Left lobe of liver (tissue), 2 donors: ENCODE measurements around the gene SHROOM3. TPM values are rescaled to one million over a fixed set of nuclear protein-coding genes. Genes with fewer than 3 reads are reported as not detected.

Experiments used
- ATAC-seq: fragments of 200-7000 bp; cut with Tn5 transposase; one replicate; pipeline ENCODE4 v1.9.1; 2020; ENCODE audit warnings: mild to moderate bottlenecking, moderate library complexity
- DNase-seq: peaks from one replicate; pipeline ENCODE4 v3.0.0-alpha.2; 2020; ENCODE audit warnings: low spot score
- total RNA-seq: library from RNA; stranded (reverse); gene quantifications from one replicate; pipeline ENCODE4 v1.2.1, GENCODE V29; 2021
- donor health status: DM: no; HTN: no; CAD: no; lungs with moderate emphysema.
- donor health status: DM: no; HTN: yes; CAD: no.

SHROOM3 gene
- total RNA-seq, 1 donor from 2014 or later: 39.9 TPM

GRCh38 chr4:76535603-76536372 lies 100.8 kb downstream of the SHROOM3 start:
- ATAC-seq: peak; percentile 47
- DNase-seq: no peak

DNA sequence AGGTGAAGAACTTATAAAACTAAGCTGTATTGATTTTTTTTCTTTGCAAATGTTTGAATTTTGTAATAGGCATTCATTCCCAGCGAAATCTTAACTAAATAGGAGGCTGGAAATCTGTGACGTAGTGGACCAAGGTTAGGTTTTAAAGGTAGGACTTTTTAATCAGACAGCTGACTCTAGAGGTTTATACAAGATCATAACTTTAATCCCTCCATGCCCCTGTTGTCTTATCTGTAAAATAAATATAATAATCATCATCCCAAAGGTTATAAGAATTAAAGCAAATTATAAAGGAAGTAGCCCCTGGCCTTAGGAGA lies 101.3 kb downstream of the SHROOM3 start:
- peak; percentile 74 for ATAC-seq

DNA sequence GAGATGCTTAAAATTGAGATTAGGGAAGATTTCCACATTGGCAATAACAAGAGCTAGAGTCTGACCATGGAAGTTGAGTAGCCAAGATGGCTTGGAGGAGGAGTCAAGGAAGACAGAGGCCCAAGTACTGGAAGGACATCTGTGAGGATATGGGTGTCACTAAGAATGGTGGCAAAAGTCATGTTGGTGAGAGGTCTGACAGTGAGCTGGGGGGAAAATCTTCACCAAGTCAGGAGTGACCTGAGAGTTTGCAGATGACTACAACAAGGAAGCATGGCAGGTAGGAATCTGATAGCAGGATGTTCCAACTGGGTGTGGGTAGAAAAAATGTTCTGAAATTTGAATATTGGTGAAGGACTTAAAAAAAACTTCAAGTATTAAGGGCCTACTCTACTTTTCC lies 103.3 kb downstream of the SHROOM3 start:
- no peak for DNase-seq
- no peak for ATAC-seq

More for the DNA sequence above, 101.3 kb downstream of the SHROOM3 start:
- no peak for DNase-seq

- ATAC-seq: no peak
Observed at GRCh38 chr4:76539979-76540378, 105.0 kb downstream of the SHROOM3 start.

GRCh38 chr4:76540486-76540885 lies 105.5 kb downstream of the SHROOM3 start:
- DNase-seq: no peak
- ATAC-seq: no peak

More at GRCh38 chr4:76539979-76540378, 105.0 kb downstream of the SHROOM3 start:
- no peak for DNase-seq

- ATAC-seq (no peak), DNase-seq (no peak)
Observed at GRCh38 chr4:76543378-76543777, 108.3 kb downstream of the SHROOM3 start.

GRCh38 chr4:76544725-76545124 lies 109.7 kb downstream of the SHROOM3 start:
- ATAC-seq (no peak), DNase-seq (no peak)

GRCh38 chr4:76545226-76545884 lies 110.3 kb downstream of the SHROOM3 start:
- DNase-seq (no peak), ATAC-seq (no peak)

DNA sequence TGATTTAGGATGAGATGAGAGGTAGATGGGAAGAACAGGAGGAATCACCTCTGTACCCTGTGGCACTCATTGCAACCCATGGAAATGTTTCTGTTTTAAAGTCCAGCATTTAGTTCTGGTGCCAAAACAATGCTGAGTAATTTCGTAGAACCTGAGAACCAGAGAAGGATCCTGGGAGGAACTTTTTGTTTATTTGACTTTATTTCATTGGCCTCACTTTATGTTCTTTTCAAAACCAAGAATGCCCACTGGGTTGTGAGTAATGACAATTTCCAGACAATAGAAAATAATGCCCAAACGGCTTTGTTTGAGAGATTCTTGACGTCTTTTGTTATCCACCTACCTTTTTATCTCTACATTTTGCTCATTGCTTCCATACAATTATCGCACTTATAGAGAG lies 111.3 kb downstream of the SHROOM3 start:
- ATAC-seq (peak; percentile 57), DNase-seq (no peak)

GRCh38 chr4:76546759-76547742 lies 112.0 kb downstream of the SHROOM3 start:
- DNase-seq (no peak), ATAC-seq (peak; percentile 49)

- ATAC-seq (no peak), DNase-seq (no peak)
Observed at GRCh38 chr4:76548704-76549103, 113.7 kb downstream of the SHROOM3 start.

GRCh38 chr4:76549765-76550164 lies 114.7 kb downstream of the SHROOM3 start:
- ATAC-seq: peak; percentile 59
- DNase-seq: no peak

DNA sequence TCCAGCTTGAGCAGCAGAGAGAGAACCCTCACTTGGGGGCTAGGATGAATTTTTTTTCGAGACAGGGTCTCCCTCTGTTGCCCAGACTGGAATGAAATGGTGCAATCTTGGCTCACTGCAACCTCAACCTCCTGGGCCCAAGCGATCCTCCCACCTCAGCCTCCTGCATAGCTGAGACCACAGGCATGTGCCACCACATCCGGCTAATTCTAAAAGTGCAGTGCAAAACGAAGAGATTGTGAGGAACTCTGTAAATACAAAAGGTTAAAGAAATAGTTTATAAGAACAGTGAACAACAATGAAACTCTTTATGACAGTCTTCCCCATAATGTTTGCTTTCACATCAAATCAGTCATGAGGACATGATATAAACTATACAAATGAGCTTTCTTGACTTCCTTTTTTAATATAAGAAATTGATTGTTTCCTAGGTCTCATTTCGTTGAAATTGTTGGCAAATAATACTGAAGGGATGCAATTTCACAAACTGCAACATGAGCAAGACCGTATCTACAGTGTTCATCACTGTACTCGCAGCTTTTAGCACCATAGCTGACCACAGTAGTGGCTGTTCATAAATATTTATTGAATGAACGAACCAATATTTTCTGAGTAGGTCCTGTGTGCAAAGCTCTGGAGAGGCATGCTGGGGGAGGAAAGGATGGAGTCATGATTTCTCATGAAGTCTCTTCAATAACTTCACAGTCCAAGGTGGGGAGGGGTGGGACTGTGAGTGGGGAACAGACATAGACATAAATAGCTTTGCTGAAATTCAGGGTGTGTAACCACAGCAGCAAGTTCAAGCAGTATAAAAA lies 116.1 kb downstream of the SHROOM3 start:
- ATAC-seq (no peak), DNase-seq (no peak)

DNA sequence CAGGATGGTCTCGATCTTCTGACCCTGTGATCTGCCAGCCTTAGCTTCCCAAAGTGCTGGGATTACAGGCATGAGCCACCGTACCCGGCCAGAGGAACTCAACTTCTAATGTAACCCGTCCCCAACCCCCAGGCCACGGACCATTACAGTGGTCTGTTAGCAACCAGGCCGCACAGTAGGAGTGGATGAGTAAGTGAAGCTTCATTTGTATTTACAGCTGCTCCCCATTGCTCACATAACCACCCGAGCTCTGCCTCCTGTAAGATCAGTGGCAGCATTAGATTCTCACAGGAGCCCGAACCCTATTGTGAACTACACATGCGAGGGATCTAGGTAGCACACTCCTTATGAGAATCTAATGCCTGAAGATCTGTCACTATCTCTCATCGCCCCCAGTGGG lies 119.6 kb downstream of the SHROOM3 start:
- no peak for DNase-seq
- ATAC-seq: no peak

DNA sequence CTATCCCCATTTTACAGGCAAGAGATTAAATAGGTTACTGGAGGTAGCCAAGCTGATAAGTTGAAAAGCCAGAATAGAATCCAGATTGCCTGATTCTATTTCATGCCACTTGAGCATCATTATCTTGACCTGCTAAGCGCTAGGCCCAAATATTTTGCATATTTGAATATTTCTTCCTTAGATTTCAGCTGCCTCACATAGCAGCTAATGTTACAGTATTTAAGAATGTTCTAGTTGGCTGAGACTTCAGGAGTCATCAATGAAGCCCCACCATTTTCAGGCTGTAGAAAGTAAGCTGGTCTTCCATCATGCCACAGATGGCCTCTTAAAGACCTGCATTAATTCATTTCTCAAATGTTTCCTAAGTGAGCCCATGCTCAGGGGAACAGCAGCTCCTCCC lies 121.4 kb downstream of the SHROOM3 start:
- DNase-seq (no peak), ATAC-seq (no peak)

- no peak for DNase-seq
- no peak for ATAC-seq
Observed at GRCh38 chr4:76558396-76559235, 123.6 kb downstream of the SHROOM3 start.

DNA sequence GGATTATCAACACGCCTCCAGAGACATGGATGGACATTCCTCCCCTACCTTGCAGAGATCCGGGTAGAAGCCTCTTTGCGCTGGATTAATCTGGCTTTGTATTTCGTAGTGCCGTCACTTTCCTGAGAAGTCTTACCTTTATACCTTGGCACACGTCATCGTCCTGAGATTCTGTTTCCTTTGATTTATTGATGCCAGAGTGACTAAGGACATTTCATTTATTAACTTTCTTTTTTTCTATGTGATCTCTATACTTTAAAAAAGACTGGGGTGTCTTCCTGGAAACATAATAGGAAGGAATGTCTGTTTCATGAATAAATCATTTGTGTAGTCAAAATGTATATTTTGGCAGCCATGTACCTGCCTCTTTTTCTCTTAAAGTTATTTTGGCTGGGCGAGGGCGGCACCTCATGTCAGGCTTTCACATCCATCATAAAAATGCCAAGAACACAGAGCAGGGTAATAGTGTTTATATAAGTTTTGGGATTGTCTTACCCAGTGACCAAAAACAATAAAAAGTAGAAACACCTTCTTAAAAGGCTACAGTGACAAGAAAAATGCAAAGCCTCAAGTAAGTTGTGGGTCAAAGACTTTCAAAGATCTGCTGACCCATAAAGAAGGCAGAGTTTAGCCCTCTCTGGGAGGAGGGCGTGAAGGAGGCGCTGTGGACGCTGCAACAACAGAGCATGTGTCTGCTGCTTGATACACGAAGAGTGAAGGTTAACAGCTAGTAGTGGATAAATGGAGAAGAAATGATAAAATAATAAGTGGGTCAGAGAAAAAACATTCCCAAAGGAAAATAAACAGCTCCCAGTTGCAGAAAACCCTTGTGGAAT lies 124.4 kb downstream of the SHROOM3 start:
- ATAC-seq (no peak), DNase-seq (no peak)

DNA sequence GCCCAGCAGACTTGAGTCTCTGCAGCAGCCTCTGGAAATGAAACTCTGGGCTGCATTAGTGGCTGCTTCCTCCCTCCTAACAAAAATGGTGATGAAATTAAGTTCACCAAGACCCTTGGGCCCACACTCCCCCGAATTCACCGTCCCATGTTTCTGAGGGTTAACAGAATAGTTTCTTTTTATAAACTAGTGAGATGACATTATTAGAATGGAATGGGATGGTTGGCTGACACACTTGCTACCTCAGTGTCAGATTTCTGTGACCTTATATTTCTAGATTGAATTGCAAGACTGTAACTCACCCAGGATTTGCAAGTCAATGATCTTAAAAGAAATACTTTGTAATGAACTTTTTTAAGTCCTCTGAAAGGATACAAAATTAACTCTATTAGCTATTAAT lies 127.1 kb downstream of the SHROOM3 start:
- no peak for ATAC-seq
- DNase-seq: no peak
